ENCODE data around the gene LRRC42.

The LRRC42 gene

GRCh38 chr1:54004481-54005049, 58.4 kb downstream of the LRRC42 start:
- no peak for DNase-seq (ENCODE audit: low read depth)

GRCh38 chr1:54006508-54006907, 60.4 kb downstream of the LRRC42 start:
- DNase-seq (ENCODE audit: low read depth), result no peak

- DNase-seq (ENCODE audit: low read depth), result no peak
These were observed 61.5 kb downstream of the LRRC42 start for GRCh38 chr1:54007613-54008012.

GRCh38 chr1:54008876-54009275, 62.7 kb downstream of the LRRC42 start:
- no peak for DNase-seq (ENCODE audit: low read depth)

- no peak for DNase-seq (ENCODE audit: low read depth)
These were observed 63.3 kb downstream of the LRRC42 start for GRCh38 chr1:54009406-54009805.

- DNase-seq (ENCODE audit: low read depth), result no peak
These were observed 64.4 kb downstream of the LRRC42 start for GRCh38 chr1:54010415-54011117.

- no peak for DNase-seq (ENCODE audit: low read depth)
These were observed 65.3 kb downstream of the LRRC42 start for GRCh38 chr1:54011316-54012007.

GRCh38 chr1:54012008-54012325, 65.8 kb downstream of the LRRC42 start:
- no peak for DNase-seq (ENCODE audit: low read depth)

GRCh38 chr1:54012863-54013262, 66.7 kb downstream of the LRRC42 start:
- no peak for DNase-seq (ENCODE audit: low read depth)

GRCh38 chr1:54013393-54014008, 67.4 kb downstream of the LRRC42 start:
- no peak for DNase-seq (ENCODE audit: low read depth)

GRCh38 chr1:54014009-54014629, 68.0 kb downstream of the LRRC42 start:
- DNase-seq (ENCODE audit: low read depth), result no peak

- peak; percentile 78 for DNase-seq (ENCODE audit: low read depth)
These were observed 70.5 kb downstream of the LRRC42 start for GRCh38 chr1:54016343-54017282.
